BJ (cell line): ENCODE results near the gene HSD17B14. TPM values are rescaled to one million over a fixed set of nuclear protein-coding genes. Genes with fewer than 3 reads are reported as not detected.
"Not testable (repeated sequence)": the region's sequence is repeated elsewhere in the genome, so short reads cannot be mapped to it uniquely, and the experiment has no call there.

Experiments used
- CTCF ChIA-PET: fragments of 350-600 bp; formaldehyde crosslinking; extraction: SDS; loops from one replicate; lab custom pipeline; 2021; ENCODE audit warnings: antibody characterized with exemption, inconsistent platforms; lab: Yijun Ruan, JAX
- POLR2A ChIA-PET: fragments of 300-600 bp; sonication (Branson Sonifier 250); formaldehyde crosslinking; extraction: SDS; loops from one replicate; lab custom pipeline; 2021; ENCODE audit warnings: antibody characterized with exemption; lab: Charles Lee
- DNase-seq: peaks from one replicate; pipeline ENCODE4 v3.0.0-alpha.2; 2011; ENCODE audit warnings: low read depth
- H3K27me3 ChIP-seq: 2 replicates; pipeline ENCODE4 v1.6.0; 2011; ENCODE audit warnings: low read length; ENCODE audit not compliant: control insufficient read depth, insufficient read depth
- H3K36me3 ChIP-seq: 2 replicates; pipeline ENCODE4 v1.5.1; 2011; ENCODE audit warnings: low read length; ENCODE audit not compliant: control insufficient read depth, insufficient read depth
- H3K4me3 ChIP-seq: 2 replicates; pipeline ENCODE4 v1.5.1; 2011; ENCODE audit warnings: low read depth, mild to moderate bottlenecking, control low read depth, low read length
- polyA plus RNA-seq: library from polyadenylated mRNA; depleted of rRNA; stranded (reverse); fragments of >200 nt; gene quantifications from 2 replicates; pipeline ENCODE4 v1.2.3, GENCODE V29; 2011
- TF ChIP-seq, protein P1 (sequence below): IDR thresholded peaks from 2 replicates; pipeline ENCODE4 v1.5.1; 2011; ENCODE audit warnings: low read depth, mild to moderate bottlenecking, control low read depth, inconsistent platforms, low read length, moderate library complexity; ENCODE audit not compliant: insufficient read depth

The HSD17B14 gene
- polyA plus RNA-seq, 1 experiment = 7.6 TPM

DNA sequence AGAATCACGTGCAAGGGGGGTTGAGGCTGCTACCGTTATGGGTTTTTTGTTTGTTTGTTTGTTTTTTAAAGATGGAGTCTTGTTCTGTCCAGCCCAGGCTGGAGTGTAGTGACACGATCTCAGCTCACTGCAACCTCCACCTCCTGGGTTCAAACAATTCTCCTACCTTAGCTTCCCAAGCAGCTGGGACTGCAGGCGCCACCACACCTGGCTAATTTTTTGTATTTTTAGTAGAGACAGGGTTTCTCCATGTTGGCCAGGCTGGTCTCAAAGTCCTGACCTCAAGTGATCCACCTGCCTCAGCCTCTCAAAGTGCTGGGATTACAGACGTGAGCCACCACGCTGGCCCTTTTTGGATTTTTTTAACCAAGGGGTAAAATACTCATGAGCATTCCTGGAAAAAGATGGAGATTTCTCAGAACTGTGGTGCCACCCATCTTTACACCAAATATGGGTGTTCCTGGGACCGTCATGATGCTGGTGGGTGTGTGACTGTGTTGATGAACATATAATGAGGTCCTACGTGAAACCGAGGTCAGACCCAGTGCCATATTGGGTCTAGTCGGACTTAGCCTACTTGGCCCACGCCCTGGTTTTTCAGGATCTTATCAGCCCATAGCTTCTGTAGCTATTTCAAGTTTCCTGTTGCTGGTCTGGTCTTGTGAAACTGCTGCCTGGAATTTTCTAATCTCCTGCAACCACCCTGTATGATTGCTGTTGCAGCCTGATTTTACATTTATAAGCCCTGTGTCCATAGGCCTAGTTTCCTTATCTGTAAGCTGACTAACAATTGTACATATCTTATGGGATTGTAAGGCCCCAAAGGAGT is 42.1 kb upstream of the HSD17B14 start:
- Histone ChIP-seq H3K27me3 (no peaks in the 10 kb centered on the region), H3K36me3 (peaks cover 26% of the 10 kb centered on the region), H3K4me3 (no peak overlapping the region)
- no peak for DNase-seq
- TF ChIP-seq, protein P1, sequence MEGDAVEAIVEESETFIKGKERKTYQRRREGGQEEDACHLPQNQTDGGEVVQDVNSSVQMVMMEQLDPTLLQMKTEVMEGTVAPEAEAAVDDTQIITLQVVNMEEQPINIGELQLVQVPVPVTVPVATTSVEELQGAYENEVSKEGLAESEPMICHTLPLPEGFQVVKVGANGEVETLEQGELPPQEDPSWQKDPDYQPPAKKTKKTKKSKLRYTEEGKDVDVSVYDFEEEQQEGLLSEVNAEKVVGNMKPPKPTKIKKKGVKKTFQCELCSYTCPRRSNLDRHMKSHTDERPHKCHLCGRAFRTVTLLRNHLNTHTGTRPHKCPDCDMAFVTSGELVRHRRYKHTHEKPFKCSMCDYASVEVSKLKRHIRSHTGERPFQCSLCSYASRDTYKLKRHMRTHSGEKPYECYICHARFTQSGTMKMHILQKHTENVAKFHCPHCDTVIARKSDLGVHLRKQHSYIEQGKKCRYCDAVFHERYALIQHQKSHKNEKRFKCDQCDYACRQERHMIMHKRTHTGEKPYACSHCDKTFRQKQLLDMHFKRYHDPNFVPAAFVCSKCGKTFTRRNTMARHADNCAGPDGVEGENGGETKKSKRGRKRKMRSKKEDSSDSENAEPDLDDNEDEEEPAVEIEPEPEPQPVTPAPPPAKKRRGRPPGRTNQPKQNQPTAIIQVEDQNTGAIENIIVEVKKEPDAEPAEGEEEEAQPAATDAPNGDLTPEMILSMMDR = no peak
- ChIA-PET POLR2A (interaction anchor here (0.8 kb wide), 1 partner anchor 23 kb away, joined by 5 read pairs; no protein-coding TSS in a partner anchor), CTCF (no interaction called here)

DNA sequence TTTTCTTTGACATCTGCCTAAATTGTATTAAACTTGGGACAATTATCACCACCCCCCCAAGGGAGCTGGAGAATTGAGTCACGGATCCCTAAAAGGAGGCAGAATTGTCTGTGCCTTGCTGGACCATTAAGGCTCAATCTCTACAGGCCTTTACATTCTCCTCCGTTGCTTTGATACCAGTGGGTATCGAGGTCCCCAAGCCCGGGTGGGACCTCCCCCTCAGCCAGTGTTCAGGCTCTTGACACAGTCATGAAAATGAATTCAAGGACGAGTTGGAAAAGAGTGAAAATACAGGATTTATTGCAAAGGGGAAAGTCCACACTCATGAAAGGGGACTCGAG is 41.5 kb upstream of the HSD17B14 start:
- ChIA-PET CTCF (no interaction called here), POLR2A (interaction anchor here (0.6 kb wide), 1 partner anchor 119 kb away, joined by 6 read pairs; no protein-coding TSS in a partner anchor)
- no peak for DNase-seq

DNA sequence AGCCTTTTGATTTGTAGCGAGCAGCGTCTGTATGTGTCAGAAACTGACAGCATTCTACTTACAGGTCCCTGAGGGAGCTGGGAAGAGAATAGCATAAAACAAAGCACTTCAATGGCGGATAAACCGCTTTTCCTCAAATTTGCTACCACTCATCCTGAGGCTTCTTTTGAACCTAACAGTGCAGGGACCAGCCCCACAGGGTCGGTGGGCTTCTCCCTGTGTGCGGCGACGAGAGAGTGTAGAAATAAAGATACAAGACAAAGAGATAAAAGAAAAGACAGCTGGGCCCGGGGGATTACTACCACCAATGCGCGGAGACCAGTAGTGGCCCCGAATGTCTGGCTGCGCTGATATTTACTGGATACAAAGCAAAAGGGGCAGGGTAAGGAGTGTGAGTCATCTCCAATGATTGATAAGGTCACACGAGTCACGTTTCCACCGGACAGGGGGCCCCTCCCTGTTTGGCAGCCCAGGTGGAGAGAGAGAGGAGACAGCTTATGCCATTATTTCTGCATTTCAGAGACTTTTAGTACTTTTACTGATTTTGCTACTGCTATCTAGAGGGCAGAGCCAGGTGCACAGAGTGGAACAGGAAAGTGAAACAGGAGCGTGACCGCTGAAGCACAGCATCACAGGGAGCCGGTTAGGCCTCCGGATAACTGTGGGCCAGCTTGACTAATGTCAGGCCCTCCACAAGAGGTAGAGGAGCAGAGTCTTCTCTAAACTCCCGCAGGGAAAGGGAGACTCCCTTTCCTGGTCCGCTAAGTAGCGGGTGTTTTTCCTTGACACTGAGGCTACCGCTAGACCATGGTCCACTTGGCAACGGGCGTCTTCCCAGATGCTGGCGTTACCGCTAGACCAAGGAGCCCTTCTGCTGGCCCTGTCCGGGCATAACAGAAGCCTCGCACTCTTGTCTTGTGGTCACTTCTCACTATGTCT is 40.0 kb upstream of the HSD17B14 start:
- Histone ChIP-seq H3K4me3 (peak overlapping the region; percentile 88), H3K36me3 (peaks cover 28% of the 10 kb centered on the region)
- CTCF ChIA-PET = interaction anchor here (0.6 to 1.5 kb wide), 3 partner anchors 30 to 117 kb away, joined by 3 to 4 read pairs (median 3); partner anchors contain the start of gene RUVBL2
- DNase-seq, H3K27me3 ChIP-seq, POLR2A ChIA-PET: not testable (repeated sequence)

More for the DNA sequence above, 41.5 kb upstream of the HSD17B14 start:
- Histone ChIP-seq H3K27me3 (no peaks in the 10 kb centered on the region), H3K4me3 (no peak overlapping the region), H3K36me3 (peaks cover 28% of the 10 kb centered on the region)
- TF ChIP-seq, protein P1 = no peak

DNA sequence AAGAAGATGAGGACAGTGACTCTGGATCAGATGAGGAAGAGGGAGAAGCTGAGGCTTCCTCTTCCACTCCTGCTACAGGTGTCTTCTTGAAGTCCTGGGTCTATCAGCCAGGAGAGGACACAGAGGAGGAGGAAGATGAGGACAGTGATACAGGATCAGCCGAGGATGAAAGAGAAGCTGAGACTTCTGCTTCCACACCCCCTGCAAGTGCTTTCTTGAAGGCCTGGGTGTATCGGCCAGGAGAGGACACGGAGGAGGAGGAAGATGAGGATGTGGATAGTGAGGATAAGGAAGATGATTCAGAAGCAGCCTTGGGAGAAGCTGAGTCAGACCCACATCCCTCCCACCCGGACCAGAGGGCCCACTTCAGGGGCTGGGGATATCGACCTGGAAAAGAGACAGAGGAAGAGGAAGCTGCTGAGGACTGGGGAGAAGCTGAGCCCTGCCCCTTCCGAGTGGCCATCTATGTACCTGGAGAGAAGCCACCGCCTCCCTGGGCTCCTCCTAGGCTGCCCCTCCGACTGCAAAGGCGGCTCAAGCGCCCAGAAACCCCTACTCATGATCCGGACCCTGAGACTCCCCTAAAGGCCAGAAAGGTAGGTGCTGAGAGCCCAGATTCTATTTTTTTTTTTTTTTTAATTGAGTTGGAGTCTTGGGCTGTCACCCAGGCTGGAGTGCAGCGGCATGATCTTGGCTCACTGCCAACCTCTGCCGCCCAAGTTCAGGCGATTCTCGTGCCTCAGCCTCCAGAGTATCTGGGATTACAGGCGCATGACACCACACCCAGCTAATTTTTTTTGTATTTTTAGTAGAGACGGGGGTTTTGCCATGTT is 38.2 kb upstream of the HSD17B14 start:
- ChIA-PET POLR2A (interaction anchor here (0.6 to 1.0 kb wide), 3 partner anchors 89 to 406 kb away, joined by 4 to 6 read pairs (median 5); no protein-coding TSS in a partner anchor), CTCF (interaction anchor here (0.8 to 3.5 kb wide), 7 partner anchors 22 to 119 kb away, joined by 3 to 12 read pairs (median 4); partner anchors contain the start of genes HSD17B14 and RUVBL2)
- DNase-seq = no peak
- Histone ChIP-seq H3K27me3 (no peaks in the 10 kb centered on the region), H3K4me3 (peak overlapping the region; percentile 88), H3K36me3 (peaks cover 28% of the 10 kb centered on the region)
- TF ChIP-seq, protein P1 = no peak
